Spleen (tissue), 7 donors: ENCODE results near the gene TEX261.

ENCODE experiments used
- POLR2A ChIP-seq, 3 donors: fragments of 450-650 bp; IDR thresholded peaks; one replicate each; pipeline ENCODE4 v1.5.1; 2017; ENCODE audit warnings: antibody characterized with exemption in 3 of 3, mild to moderate bottlenecking in 1 of 3
- POLR2AphosphoS5 ChIP-seq, 3 donors: sonication (generic); formaldehyde crosslinking; IDR thresholded peaks; one replicate each; pipeline ENCODE4 v1.5.1; 2017; ENCODE audit warnings: antibody characterized with exemption in 3 of 3
- TF ChIP-seq, protein P1 (sequence below), 11 experiments: fragments of 200-600 bp in 7 of 11; fragments of 450-650 bp in 4 of 11; sonication (generic) in 4 of 11; IDR thresholded peaks in 8 of 11; conservative IDR thresholded peaks in 3 of 11; 1 replicate in 7 of 11; 2 replicates in 4 of 11; pipeline versions ENCODE4 v1.4.0 to v1.8.0; 2016 to 2021; ENCODE audit warnings: antibody characterized with exemption in 11 of 11, inconsistent platforms in 4 of 11, mild to moderate bottlenecking in 1 of 11
- donor health status: DM: no; HTN: no; CAD: no; lungs with moderate emphysema.
- donor health status: DM: no; HTN: no; CAD: no.
- donor health status: DM: no; HTN: no; CAD: no.

DNA sequence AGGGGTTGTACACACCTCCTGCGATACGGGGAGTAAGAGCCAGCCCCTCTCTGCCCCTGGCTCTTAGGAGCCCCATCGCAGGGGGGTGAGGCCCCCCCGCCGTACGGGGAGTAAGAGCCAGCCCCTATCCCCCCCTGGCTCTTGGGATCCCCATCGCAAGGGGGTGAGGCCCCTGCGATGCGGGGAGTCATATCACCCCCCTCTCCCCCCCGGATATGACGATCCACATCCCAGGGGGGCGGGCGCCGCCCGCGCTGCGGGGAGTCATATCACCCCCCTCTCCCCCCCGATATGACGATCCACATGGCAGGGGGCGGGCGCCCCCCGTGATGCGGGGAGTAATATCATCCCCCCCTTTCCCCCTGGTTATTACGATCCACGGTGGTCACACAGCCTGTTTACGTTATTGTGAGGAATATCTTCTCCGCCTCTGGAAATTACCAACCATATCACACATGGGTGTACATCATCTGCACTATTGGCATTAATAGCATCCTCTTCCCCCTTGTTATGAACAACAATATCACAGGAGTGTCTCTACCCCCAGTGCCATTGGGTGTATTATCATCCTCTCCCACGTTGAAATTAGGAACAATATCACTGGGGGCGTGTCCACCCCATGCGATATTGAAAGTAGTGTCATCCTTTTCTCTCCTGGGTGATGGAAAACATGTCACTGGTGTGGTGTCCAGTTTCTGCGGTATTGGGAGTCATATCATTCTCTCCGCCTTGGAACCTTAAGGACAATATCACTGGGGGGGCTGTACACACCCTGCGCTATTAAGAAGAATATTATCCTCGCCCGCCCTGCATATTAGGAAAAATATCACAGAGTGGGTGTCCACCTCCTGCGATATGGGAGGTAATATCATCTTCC lies 49.1 kb upstream of the TEX261 start:
- TF ChIP-seq POLR2AphosphoS5 (IDR thresholded peaks at IDR 0.05) (no peak), POLR2A (IDR thresholded peaks at IDR 0.05) (no peak)
- TF ChIP-seq, protein P1, sequence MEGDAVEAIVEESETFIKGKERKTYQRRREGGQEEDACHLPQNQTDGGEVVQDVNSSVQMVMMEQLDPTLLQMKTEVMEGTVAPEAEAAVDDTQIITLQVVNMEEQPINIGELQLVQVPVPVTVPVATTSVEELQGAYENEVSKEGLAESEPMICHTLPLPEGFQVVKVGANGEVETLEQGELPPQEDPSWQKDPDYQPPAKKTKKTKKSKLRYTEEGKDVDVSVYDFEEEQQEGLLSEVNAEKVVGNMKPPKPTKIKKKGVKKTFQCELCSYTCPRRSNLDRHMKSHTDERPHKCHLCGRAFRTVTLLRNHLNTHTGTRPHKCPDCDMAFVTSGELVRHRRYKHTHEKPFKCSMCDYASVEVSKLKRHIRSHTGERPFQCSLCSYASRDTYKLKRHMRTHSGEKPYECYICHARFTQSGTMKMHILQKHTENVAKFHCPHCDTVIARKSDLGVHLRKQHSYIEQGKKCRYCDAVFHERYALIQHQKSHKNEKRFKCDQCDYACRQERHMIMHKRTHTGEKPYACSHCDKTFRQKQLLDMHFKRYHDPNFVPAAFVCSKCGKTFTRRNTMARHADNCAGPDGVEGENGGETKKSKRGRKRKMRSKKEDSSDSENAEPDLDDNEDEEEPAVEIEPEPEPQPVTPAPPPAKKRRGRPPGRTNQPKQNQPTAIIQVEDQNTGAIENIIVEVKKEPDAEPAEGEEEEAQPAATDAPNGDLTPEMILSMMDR (IDR thresholded peaks at IDR 0.05 in 8 of 11, conservative IDR thresholded peaks at IDR 0.05 in 3 of 11), result no peak
